GM13976 (cell line): ENCODE data around the gene CEACAM21.
A peak's percentile ranks its signal among the peaks of the same experiment; 100 is the strongest.

Experiments used
- DNase-seq: peaks from one replicate; pipeline ENCODE4 v3.0.0; 2012; ENCODE audit warnings: low spot score
- in situ Hi-C: fragments of 300-500 bp; cut with MboI; formaldehyde crosslinking; loops from one replicate; pipeline ENCODE4 v1.12.0; 2022; ENCODE audit warnings: low sequenced_read_pairs, mixed read lengths, inconsistent platforms; ENCODE audit not compliant: unreplicated experiment
- TF ChIP-seq, protein P1 (sequence below): IDR thresholded peaks from 2 replicates; pipeline ENCODE4 v1.5.1; 2012; ENCODE audit warnings: borderline replicate concordance, mild to moderate bottlenecking; ENCODE audit not compliant: insufficient read depth; ENCODE audit errors: extremely low read depth, missing control alignments, control extremely low read depth

The CEACAM21 gene

DNA sequence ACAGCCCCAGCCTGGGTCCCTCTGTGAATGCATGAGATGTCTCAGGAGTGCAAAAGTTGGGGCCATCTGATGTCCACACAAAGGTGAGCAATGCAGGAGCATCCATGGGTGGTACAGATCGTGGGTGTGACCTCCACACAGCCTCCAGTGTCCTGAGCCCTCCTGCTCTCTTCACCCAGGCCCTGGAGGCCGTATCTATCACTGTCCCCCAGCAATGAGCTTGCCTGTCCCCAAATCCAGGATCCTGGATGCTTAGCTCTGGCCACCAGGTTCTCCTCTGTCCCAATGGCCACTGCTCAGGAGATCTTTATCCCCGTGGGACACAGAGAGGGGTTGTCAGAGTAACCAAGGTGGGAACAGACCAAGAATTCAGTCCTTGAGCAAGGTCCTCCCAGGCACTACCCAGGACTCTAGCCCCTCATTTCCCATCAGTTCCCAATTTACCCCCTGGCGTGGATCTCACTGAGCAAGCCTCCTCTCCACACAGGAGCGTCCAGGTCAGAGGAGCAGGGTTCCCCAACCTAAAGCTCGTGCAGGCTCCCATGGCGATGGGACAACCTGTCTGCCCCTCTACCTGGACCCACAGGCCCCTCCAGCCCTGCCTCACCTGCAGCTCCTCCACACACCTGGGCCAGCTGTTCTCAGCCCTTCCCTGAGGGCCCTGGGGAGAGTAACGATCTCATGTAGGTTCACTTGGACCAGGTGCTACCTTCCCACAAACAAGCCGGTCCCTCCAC is 11.3 kb downstream of the CEACAM21 start:
- in situ Hi-C loops, result no loop called here
- TF ChIP-seq, protein P1, sequence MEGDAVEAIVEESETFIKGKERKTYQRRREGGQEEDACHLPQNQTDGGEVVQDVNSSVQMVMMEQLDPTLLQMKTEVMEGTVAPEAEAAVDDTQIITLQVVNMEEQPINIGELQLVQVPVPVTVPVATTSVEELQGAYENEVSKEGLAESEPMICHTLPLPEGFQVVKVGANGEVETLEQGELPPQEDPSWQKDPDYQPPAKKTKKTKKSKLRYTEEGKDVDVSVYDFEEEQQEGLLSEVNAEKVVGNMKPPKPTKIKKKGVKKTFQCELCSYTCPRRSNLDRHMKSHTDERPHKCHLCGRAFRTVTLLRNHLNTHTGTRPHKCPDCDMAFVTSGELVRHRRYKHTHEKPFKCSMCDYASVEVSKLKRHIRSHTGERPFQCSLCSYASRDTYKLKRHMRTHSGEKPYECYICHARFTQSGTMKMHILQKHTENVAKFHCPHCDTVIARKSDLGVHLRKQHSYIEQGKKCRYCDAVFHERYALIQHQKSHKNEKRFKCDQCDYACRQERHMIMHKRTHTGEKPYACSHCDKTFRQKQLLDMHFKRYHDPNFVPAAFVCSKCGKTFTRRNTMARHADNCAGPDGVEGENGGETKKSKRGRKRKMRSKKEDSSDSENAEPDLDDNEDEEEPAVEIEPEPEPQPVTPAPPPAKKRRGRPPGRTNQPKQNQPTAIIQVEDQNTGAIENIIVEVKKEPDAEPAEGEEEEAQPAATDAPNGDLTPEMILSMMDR, result no peak
- DNase-seq, result no peak

DNA sequence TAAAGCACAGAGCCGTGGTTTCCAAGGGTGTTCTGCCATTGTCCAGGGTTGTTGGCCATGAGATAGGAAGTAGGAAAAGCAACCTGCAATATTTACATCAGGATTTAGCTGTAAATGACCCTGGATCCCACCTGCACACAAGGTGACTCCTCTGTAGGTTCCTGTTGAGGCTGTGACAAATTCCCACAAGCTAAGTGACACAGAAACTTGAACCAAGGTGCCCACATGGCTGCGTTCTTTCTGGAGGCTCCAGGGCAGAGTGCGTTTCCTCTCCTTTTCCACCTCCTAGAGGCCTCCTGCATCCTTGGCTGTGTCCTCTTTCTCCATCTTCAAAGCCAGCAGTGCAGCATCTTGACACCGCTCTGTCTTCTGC is 11.9 kb downstream of the CEACAM21 start:
- TF ChIP-seq, protein P1, result no peak
- in situ Hi-C loops, result no loop called here
- DNase-seq, result no peak

DNA sequence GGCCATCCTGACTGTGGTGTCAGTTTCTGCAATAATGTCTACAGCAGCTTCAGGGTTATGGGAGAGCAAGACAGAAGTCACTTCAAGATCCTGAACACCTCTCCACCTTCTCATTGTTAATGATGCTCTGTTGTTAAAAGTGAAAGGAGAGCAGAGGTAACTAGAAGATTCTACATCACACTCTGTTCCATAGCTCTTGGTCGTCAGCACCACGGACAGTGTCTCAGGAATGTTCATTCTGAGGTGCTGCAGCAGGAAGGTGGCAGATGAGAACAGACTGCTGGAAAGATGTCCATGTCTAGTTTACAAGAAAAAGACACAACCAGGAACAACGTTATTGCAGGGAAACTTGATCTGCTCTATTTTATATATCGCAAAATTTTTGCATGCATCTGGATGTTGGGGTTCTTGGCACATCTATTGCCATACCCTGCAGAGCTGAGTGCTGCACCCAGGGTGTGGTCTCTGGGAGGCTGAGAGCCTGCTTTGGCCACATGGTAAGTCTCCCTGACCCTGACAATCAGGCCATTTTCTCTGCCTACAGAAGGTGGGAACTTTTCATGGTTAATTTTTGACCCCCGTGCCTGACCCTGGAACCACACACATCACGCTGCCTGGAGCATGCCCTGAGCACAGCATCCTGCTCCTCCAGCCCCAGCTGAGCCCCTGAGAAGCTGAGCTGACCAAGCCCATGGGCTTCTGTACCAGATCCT is 12.7 kb downstream of the CEACAM21 start:
- in situ Hi-C loops, result no loop called here
- TF ChIP-seq, protein P1, result no peak

DNA sequence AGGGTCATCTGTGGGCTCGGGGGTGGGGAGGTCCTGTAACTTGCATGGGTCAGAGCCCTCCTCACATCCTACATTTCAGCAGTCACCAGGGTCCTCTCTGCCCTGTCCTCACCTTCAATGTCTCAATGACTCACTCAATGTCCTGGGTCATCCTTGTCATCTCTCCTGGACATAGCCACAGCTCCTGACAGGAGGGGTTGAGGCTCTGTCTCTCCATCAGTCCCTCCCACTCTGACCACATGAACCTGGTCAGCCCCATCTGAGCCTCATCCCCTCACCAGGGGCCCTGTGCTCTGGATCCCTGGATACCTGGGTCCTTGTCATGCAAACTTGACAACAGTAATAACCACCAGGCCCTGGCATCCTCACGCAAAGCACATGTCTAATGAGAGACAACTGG is 13.4 kb downstream of the CEACAM21 start:
- no peak for DNase-seq
- TF ChIP-seq, protein P1, result no peak
- in situ Hi-C loops, result no loop called here

More for the DNA sequence above, 12.7 kb downstream of the CEACAM21 start:
- peak; percentile 58 for DNase-seq

DNA sequence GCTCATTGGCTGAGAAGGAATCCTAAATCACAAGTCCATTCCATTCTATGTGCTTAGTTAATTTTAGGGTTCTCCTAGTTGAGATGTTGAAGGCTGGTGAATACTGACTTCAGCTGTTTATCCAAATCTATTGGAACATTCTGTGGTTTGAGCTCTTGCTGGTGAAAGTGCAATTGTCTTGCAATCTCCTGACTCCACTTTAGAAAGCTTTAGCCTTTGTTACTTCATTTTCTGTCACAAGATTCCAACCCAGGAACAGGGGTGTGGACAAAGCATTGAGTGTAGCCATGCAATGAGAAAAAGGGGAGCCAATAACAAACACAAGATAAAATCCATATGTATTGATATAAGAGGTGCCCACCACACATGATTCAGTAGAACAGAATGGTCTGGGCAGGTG is 15.0 kb downstream of the CEACAM21 start:
- TF ChIP-seq, protein P1, result no peak
- DNase-seq, result no peak
- in situ Hi-C loops, result no loop called here

DNA sequence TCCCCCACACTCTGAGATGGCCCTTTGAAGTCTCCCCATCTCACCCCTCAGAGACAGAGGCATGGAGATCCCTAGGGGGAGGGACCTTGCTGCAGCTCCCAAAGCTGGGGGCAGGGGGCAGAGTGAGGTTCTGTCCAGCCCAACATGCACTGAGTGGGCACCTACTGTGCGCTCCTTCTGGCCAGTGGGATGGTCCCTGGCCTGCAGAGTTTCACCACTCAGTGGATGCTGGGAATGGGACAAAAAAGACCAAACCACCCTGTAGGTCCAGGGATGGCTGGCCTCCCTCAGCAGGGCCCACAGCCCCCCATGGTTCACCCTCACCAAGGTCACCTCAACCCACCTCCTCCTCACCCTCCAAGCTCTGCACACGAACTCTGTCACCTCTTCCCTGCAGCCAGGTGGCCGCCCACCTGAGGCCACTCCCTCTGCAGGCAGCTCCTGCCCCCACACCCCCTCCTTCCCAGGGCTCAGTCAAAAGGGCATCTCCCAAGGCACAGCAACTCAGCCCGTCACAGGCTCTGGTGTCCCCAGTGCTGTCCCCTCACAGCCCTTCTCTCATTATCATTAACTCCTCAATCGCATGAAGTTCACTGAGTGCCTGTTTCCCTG is 16.1 kb downstream of the CEACAM21 start:
- TF ChIP-seq, protein P1, result no peak
- in situ Hi-C loops, result no loop called here
- no peak for DNase-seq
